MM.1S (cell line): ENCODE data around the gene APPL2.

Experiments used
- DNase-seq: peaks from one replicate; pipeline ENCODE4 v3.0.0-alpha.2; 2015
- H2AFZ ChIP-seq: fragments of 300-600 bp; sonication (generic); 2 replicates; pipeline ENCODE4 v1.6.0; 2016; ENCODE audit warnings: antibody characterized with exemption, low read length
- H3F3A ChIP-seq: fragments of 300-600 bp; sonication (generic); 2 replicates; pipeline ENCODE4 v1.6.1; 2016; ENCODE audit warnings: mild to moderate bottlenecking, antibody characterized with exemption, low read length, moderate library complexity, mixed read lengths; ENCODE audit not compliant: insufficient read depth
- H3K27ac ChIP-seq: fragments of 300-600 bp; sonication (generic); 2 replicates; pipeline ENCODE4 v1.5.1; 2016; ENCODE audit warnings: mild to moderate bottlenecking, low read length
- H3K27me3 ChIP-seq: fragments of 300-600 bp; sonication (generic); replicated peaks from 2 replicates; pipeline ENCODE4 v1.6.0; 2016; ENCODE audit warnings: low read length; ENCODE audit not compliant: insufficient read depth
- H3K36me3 ChIP-seq: fragments of 300-600 bp; sonication (generic); replicated peaks from 2 replicates; pipeline ENCODE4 v1.6.1; 2016; ENCODE audit warnings: mild to moderate bottlenecking, low read length, mixed read lengths; ENCODE audit not compliant: insufficient read depth
- H3K4me1 ChIP-seq: fragments of 300-600 bp; sonication (generic); 2 replicates; pipeline ENCODE4 v1.6.1; 2016; ENCODE audit warnings: low read length, mixed read lengths
- H3K4me2 ChIP-seq: fragments of 300-600 bp; sonication (generic); 2 replicates; pipeline ENCODE4 v1.6.0; 2016; ENCODE audit warnings: low read depth, low read length
- H3K4me3 ChIP-seq: fragments of 300-600 bp; sonication (generic); 2 replicates; pipeline ENCODE4 v1.5.1; 2016; ENCODE audit warnings: low read length, mixed read lengths
- H3K79me2 ChIP-seq: fragments of 300-600 bp; sonication (generic); 2 replicates; pipeline ENCODE4 v1.6.1; 2016; ENCODE audit warnings: mixed run types, low read length, mixed read lengths
- H3K9ac ChIP-seq: fragments of 300-600 bp; sonication (generic); 2 replicates; pipeline ENCODE4 v1.6.1; 2016; ENCODE audit warnings: low read length, mixed read lengths
- H3K9me2 ChIP-seq: fragments of 300-600 bp; sonication (generic); replicated peaks from 2 replicates; pipeline ENCODE4 v1.6.1; 2016; ENCODE audit warnings: mild to moderate bottlenecking, low read length, mixed read lengths; ENCODE audit not compliant: insufficient read depth
- H3K9me3 ChIP-seq: fragments of 300-600 bp; sonication (generic); replicated peaks from 2 replicates; pipeline ENCODE4 v1.6.1; 2016; ENCODE audit warnings: mild to moderate bottlenecking, low read length, mixed read lengths; ENCODE audit not compliant: insufficient read depth
- H4K20me1 ChIP-seq: fragments of 300-600 bp; sonication (generic); 2 replicates; pipeline ENCODE4 v1.6.1; 2016; ENCODE audit warnings: mild to moderate bottlenecking, low read length, moderate library complexity, mixed read lengths; ENCODE audit not compliant: insufficient read depth
- CTCF ChIP-seq: fragments of 300-600 bp; sonication (generic); IDR thresholded peaks from 2 replicates; pipeline ENCODE4 v1.5.1; 2016; ENCODE audit warnings: antibody characterized with exemption, low read length, mixed read lengths
- EZH2 ChIP-seq: fragments of 300-600 bp; sonication (generic); optimal IDR thresholded peaks from 2 replicates; pipeline ENCODE3; 2017; ENCODE audit warnings: low read depth, mild to moderate bottlenecking, antibody characterized with exemption, low read length, mixed read lengths
- EZH2phosphoT487 ChIP-seq: fragments of 300-600 bp; sonication (generic); IDR thresholded peaks from 2 replicates; pipeline ENCODE4 v1.6.1; 2018; ENCODE audit warnings: antibody characterized with exemption, low read length

The APPL2 gene

GRCh38 chr12:105220929-105221290 lies 15.1 kb downstream of the APPL2 start:
- Histone ChIP-seq H3K9ac (no peak overlapping the region), H3K4me3 (no peak overlapping the region), H3K79me2 (peaks cover 31% of the 10 kb centered on the region), H3K4me1 (peaks cover 14% of the 10 kb centered on the region), H3K9me3 (no peaks in the 10 kb centered on the region), H3F3A (peaks cover 13% of the 10 kb centered on the region), H2AFZ (no peak overlapping the region), H3K4me2 (no peak overlapping the region), H3K36me3 (no peaks in the 10 kb centered on the region), H4K20me1 (no peaks in the 10 kb centered on the region), H3K9me2 (no peaks in the 10 kb centered on the region), H3K27ac (no peak overlapping the region), H3K27me3 (no peaks in the 10 kb centered on the region)
- DNase-seq, result no peak
- TF ChIP-seq EZH2phosphoT487, result no peak
- TF ChIP-seq CTCF, result no peak
- no peak for TF ChIP-seq EZH2

- DNase-seq, result no peak
- Histone ChIP-seq H3K9me3 (no peaks in the 10 kb centered on the region), H3K4me2 (no peak overlapping the region), H3F3A (peaks cover 7% of the 10 kb centered on the region), H4K20me1 (no peaks in the 10 kb centered on the region), H2AFZ (no peak overlapping the region), H3K9me2 (no peaks in the 10 kb centered on the region), H3K27ac (no peak overlapping the region), H3K36me3 (no peaks in the 10 kb centered on the region), H3K79me2 (peaks cover 31% of the 10 kb centered on the region), H3K27me3 (no peaks in the 10 kb centered on the region), H3K4me3 (no peak overlapping the region), H3K4me1 (peaks cover 14% of the 10 kb centered on the region), H3K9ac (no peak overlapping the region)
- TF ChIP-seq EZH2 (no peak), EZH2phosphoT487 (no peak), CTCF (no peak)
Observed at GRCh38 chr12:105220150-105220928, 15.6 kb downstream of the APPL2 start.

GRCh38 chr12:105219261-105220028 lies 16.5 kb downstream of the APPL2 start:
- Histone ChIP-seq H3K4me1 (peaks cover 6% of the 10 kb centered on the region), H3K27me3 (no peaks in the 10 kb centered on the region), H3F3A (no peaks in the 10 kb centered on the region), H3K79me2 (peaks cover 24% of the 10 kb centered on the region), H2AFZ (no peak overlapping the region), H3K9me2 (no peaks in the 10 kb centered on the region), H3K9ac (no peak overlapping the region), H3K36me3 (no peaks in the 10 kb centered on the region; the same call in 1 of the 2 replicates), H3K9me3 (no peaks in the 10 kb centered on the region), H3K4me3 (no peak overlapping the region), H3K4me2 (no peak overlapping the region), H3K27ac (no peak overlapping the region), H4K20me1 (no peaks in the 10 kb centered on the region)
- no peak for DNase-seq
- TF ChIP-seq CTCF (no peak), EZH2phosphoT487 (no peak), EZH2 (no peak)
